Glutamatergic neuron (in vitro differentiated cells): ENCODE results near the gene PLA2G7. TPM values are rescaled to one million over a fixed set of nuclear protein-coding genes. Genes with fewer than 3 reads are reported as not detected.
A peak's percentile ranks its signal among the peaks of the same experiment; 100 is the strongest.

Source experiments
- DNase-seq: peaks from one replicate; pipeline ENCODE4 v3.0.0; 2022
- H3K27ac Mint-ChIP-seq: one replicate; pipeline ENCODE4 v1.8.0; 2020; ENCODE audit warnings: mild to moderate bottlenecking, mixed read lengths, inconsistent platforms; ENCODE audit not compliant: unreplicated experiment
- H3K27me3 Mint-ChIP-seq: one replicate; pipeline ENCODE4 v1.8.0; 2020; ENCODE audit warnings: mild to moderate bottlenecking, moderate library complexity, mixed read lengths, inconsistent platforms; ENCODE audit not compliant: unreplicated experiment
- H3K36me3 Mint-ChIP-seq: one replicate; pipeline ENCODE4 v1.8.0; 2020; ENCODE audit warnings: mild to moderate bottlenecking, mixed read lengths, inconsistent platforms; ENCODE audit not compliant: unreplicated experiment
- H3K4me1 Mint-ChIP-seq: one replicate; pipeline ENCODE4 v1.8.0; 2020; ENCODE audit warnings: mild to moderate bottlenecking, low read depth, mixed read lengths, inconsistent platforms; ENCODE audit not compliant: unreplicated experiment
- H3K4me3 Mint-ChIP-seq: one replicate; pipeline ENCODE4 v1.8.0; 2020; ENCODE audit warnings: mild to moderate bottlenecking, mixed read lengths, inconsistent platforms; ENCODE audit not compliant: unreplicated experiment
- H3K9me3 Mint-ChIP-seq: one replicate; pipeline ENCODE4 v1.8.0; 2020; ENCODE audit warnings: mild to moderate bottlenecking, moderate library complexity, mixed read lengths, inconsistent platforms; ENCODE audit not compliant: unreplicated experiment
- CTCF ChIP-seq: fragments of 200-600 bp; sonication (generic); IDR thresholded peaks from one replicate; pipeline ENCODE4 v1.5.0; 2021; ENCODE audit not compliant: partially characterized antibody, unreplicated experiment
- total RNA-seq: library from RNA; stranded (reverse); fragmentation: NEBNext Ultra II Directional; extraction: Animal tissue kit (Norgen Biotek cat#: 25700); gene quantifications from one replicate; pipeline ENCODE4 v1.2.1, GENCODE V29; 2021; ENCODE audit not compliant: unreplicated experiment

The PLA2G7 gene
- total RNA-seq, 1 donor from 2014 or later, result 0.44 TPM

GRCh38 chr6:46661483-46661882, 73.7 kb downstream of the PLA2G7 start:
- H3K27ac Mint-ChIP-seq, result no peak overlapping the region
- no peaks in the 10 kb centered on the region for H3K9me3 Mint-ChIP-seq
- no peaks in the 10 kb centered on the region for H3K36me3 Mint-ChIP-seq
- H3K27me3 Mint-ChIP-seq, result no peaks in the 10 kb centered on the region
- H3K4me3 Mint-ChIP-seq, result no peak overlapping the region
- DNase-seq, result no peak
- TF ChIP-seq CTCF, result no peak
- H3K4me1 Mint-ChIP-seq, result no peaks in the 10 kb centered on the region

- peaks cover 4% of the 10 kb centered on the region for H3K4me1 Mint-ChIP-seq
Measured at GRCh38 chr6:46657642-46658041, 77.5 kb downstream of the PLA2G7 start.

DNA sequence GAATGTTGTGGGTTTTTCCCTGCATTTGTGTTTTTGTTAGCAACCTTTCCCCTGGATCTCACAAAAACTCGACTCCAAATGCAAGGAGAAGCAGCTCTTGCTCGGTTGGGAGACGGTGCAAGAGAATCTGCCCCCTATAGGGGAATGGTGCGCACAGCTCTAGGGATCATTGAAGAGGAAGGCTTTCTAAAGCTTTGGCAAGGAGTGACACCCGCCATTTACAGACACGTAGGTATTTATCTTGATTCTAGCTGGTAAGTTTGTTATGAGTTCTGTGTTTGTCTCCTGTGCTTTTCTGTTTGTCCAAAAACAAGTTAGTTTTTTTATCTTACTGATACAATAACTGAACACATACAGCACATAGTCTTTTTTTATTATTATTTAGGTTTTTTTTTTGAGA, 79.4 kb downstream of the PLA2G7 start:
- H3K9me3 Mint-ChIP-seq, result no peaks in the 10 kb centered on the region
- no peak overlapping the region for H3K4me3 Mint-ChIP-seq
- DNase-seq, result peak; percentile 65
- peaks cover 7% of the 10 kb centered on the region for H3K27me3 Mint-ChIP-seq
- no peaks in the 10 kb centered on the region for H3K36me3 Mint-ChIP-seq
- H3K27ac Mint-ChIP-seq, result no peak overlapping the region
- H3K4me1 Mint-ChIP-seq, result peaks cover 4% of the 10 kb centered on the region
- peak; percentile 64 for TF ChIP-seq CTCF

More at GRCh38 chr6:46657642-46658041, 77.5 kb downstream of the PLA2G7 start:
- no peak for TF ChIP-seq CTCF
- peaks cover 5% of the 10 kb centered on the region for H3K27me3 Mint-ChIP-seq
- no peaks in the 10 kb centered on the region for H3K9me3 Mint-ChIP-seq
- H3K36me3 Mint-ChIP-seq, result no peaks in the 10 kb centered on the region
- no peak for DNase-seq
- no peak overlapping the region for H3K27ac Mint-ChIP-seq
- no peak overlapping the region for H3K4me3 Mint-ChIP-seq

Other genes with a start within 250 kb of the PLA2G7 start
- gene RCAN2, start 243.9 kb downstream of the PLA2G7 start, total RNA-seq, result 21.6 TPM
- 0.17 TPM for gene CYP39A1, start 82.6 kb downstream of the PLA2G7 start, total RNA-seq
- gene SLC25A27, start 82.4 kb downstream of the PLA2G7 start, total RNA-seq, result 13.6 TPM
- 0.64 TPM for gene TDRD6, start 47.5 kb downstream of the PLA2G7 start, total RNA-seq
- not detected for gene ANKRD66, start 11.6 kb upstream of the PLA2G7 start, total RNA-seq
- not detected for gene MEP1A, start 58.0 kb upstream of the PLA2G7 start, total RNA-seq
- 0.37 TPM for gene ADGRF5, start 186.6 kb upstream of the PLA2G7 start, total RNA-seq